Uterus (tissue), 4 donors: ENCODE data around the gene CNST. TPM values are rescaled to one million over a fixed set of nuclear protein-coding genes. Genes with fewer than 3 reads are reported as not detected.
"Not testable (repeated sequence)": the region's sequence is repeated elsewhere in the genome, so short reads cannot be mapped to it uniquely, and the experiment has no call there.

Experiments
- DNase-seq, 2 donors: peaks; one replicate each; pipeline ENCODE4 v3.0.0-alpha.2; 2019 to 2020
- H3K27ac ChIP-seq, 2 donors: fragments of 200-600 bp; sonication (generic); 1 replicate in 1 of 2; 2 replicates in 1 of 2; pipeline ENCODE4 v1.5.1; 2016 to 2018
- H3K27me3 ChIP-seq, 2 donors: fragments of 200-600 bp; sonication (generic); one replicate each; pipeline ENCODE4 v1.5.1; 2018 to 2019; ENCODE audit warnings: control low read depth in 1 of 2
- H3K36me3 ChIP-seq, 2 donors: fragments of 200-600 bp; sonication (generic); one replicate each; pipeline ENCODE4 v1.5.1; 2019; ENCODE audit warnings: control low read depth in 1 of 2
- H3K4me1 ChIP-seq, 2 donors: fragments of 200-600 bp; sonication (generic); one replicate each; pipeline ENCODE4 v1.5.1; 2018 to 2019; ENCODE audit warnings: control low read depth in 1 of 2
- H3K4me3 ChIP-seq, 2 donors: fragments of 200-600 bp; sonication (generic); 1 replicate in 1 of 2; 2 replicates in 1 of 2; pipeline ENCODE4 v1.5.1; 2018 to 2019; ENCODE audit warnings: mild to moderate bottlenecking in 1 of 2
- H3K9me3 ChIP-seq, 2 donors: fragments of 200-600 bp; sonication (generic); one replicate each; pipeline ENCODE4 v1.5.1; 2019; ENCODE audit warnings: control low read depth in 1 of 2
- POLR2A ChIP-seq, 2 donors: fragments of 450-650 bp; IDR thresholded peaks; one replicate each; pipeline ENCODE4 v1.6.1; 2016; ENCODE audit warnings: antibody characterized with exemption in 2 of 2, mild to moderate bottlenecking in 1 of 2, moderate library complexity in 1 of 2
- intact Hi-C: fragments of 100-400 bp; cut with DNase I; formaldehyde crosslinking; loops from one replicate; pipeline ENCODE4 v1.15.1; 2023; ENCODE audit warnings: low total_unique reads
- total RNA-seq, 4 donors: library from RNA; depleted of rRNA in 3 of 4; stranded (reverse); fragments of >200 nt in 3 of 4; gene quantifications; one replicate each; pipeline versions ENCODE4 v1.1.0 to v1.2.4, GENCODE V29; 2014 to 2023
- TF ChIP-seq, protein P1 (sequence below), 4 experiments: fragments of 200-600 bp in 2 of 4; fragments of 450-650 bp in 2 of 4; sonication (generic) in 2 of 4; IDR thresholded peaks; one replicate each; pipeline ENCODE4 v1.5.1; 2016 to 2019; ENCODE audit warnings: antibody characterized with exemption in 4 of 4, mild to moderate bottlenecking in 2 of 4, moderate library complexity in 1 of 4
- donor health status: DM: yes; HTN: yes; CAD: no.

CNST gene
- total RNA-seq, 4 donors from 2014 or later: 19.7 to 31.0 (median 29.2) TPM

DNA sequence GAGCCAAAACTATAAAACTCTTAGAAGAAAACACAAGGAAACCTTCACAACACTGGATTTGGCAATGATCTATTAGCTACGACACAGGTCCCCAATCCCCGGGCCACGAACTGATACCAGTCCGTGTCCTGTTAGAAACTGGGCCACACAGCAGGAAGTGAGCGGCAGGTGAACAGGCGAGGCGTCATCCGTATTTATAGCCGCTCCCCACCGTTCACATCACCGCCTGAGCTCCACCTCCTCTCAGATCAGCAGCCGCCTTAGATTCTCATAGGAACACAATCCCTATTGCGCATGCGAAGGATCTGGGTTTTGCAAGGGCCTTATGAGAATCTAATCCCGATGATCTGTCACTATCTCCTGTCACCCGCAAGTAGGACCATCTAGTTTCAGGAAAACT is 12.1 kb upstream of the CNST start:
- intact Hi-C loops: no loop called here
- Histone ChIP-seq H3K36me3 (no peaks in the 10 kb centered on the region), H3K27me3 (no peaks in the 10 kb centered on the region)

DNA sequence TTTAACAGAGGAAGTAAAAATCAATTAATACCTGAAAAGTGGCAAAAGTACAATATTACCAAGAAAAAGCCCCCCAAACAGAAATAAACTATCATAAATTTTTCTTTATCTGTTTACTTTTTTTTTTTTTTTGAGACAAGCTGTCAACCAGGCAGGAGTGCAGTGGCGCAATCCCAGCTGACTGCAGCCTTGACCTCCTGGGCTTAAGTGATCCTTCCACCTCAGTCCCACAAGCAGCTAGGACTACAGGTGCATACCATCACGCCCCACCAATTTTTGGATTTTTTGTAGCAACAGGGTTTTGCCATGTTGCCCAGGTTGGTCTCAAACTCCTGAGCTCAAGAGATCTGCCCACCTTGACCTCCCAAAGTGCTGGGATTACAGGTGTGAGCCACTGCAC is 8.2 kb upstream of the CNST start:
- no peak overlapping the region for H3K4me3 ChIP-seq
- H3K27me3 ChIP-seq: no peaks in the 10 kb centered on the region
- no peak for TF ChIP-seq POLR2A (IDR thresholded peaks at IDR 0.05)
- TF ChIP-seq, protein P1, sequence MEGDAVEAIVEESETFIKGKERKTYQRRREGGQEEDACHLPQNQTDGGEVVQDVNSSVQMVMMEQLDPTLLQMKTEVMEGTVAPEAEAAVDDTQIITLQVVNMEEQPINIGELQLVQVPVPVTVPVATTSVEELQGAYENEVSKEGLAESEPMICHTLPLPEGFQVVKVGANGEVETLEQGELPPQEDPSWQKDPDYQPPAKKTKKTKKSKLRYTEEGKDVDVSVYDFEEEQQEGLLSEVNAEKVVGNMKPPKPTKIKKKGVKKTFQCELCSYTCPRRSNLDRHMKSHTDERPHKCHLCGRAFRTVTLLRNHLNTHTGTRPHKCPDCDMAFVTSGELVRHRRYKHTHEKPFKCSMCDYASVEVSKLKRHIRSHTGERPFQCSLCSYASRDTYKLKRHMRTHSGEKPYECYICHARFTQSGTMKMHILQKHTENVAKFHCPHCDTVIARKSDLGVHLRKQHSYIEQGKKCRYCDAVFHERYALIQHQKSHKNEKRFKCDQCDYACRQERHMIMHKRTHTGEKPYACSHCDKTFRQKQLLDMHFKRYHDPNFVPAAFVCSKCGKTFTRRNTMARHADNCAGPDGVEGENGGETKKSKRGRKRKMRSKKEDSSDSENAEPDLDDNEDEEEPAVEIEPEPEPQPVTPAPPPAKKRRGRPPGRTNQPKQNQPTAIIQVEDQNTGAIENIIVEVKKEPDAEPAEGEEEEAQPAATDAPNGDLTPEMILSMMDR (IDR thresholded peaks at IDR 0.05): no peak
- H3K9me3 ChIP-seq: no peaks in the 10 kb centered on the region
- DNase-seq: no peak
- intact Hi-C loops: no loop called here
- no peak overlapping the region for H3K27ac ChIP-seq
- H3K4me1 ChIP-seq: no peaks in the 10 kb centered on the region
- no peaks in the 10 kb centered on the region for H3K36me3 ChIP-seq

More for the DNA sequence above, 12.1 kb upstream of the CNST start:
- DNase-seq: no peak
- Histone ChIP-seq H3K4me3 (no peak overlapping the region), H3K4me1 (no peaks in the 10 kb centered on the region), H3K27ac (no peak overlapping the region), H3K9me3 (no peaks in the 10 kb centered on the region)
- TF ChIP-seq, protein P1 (IDR thresholded peaks at IDR 0.05): no peak
- TF ChIP-seq POLR2A (IDR thresholded peaks at IDR 0.05): no peak

DNA sequence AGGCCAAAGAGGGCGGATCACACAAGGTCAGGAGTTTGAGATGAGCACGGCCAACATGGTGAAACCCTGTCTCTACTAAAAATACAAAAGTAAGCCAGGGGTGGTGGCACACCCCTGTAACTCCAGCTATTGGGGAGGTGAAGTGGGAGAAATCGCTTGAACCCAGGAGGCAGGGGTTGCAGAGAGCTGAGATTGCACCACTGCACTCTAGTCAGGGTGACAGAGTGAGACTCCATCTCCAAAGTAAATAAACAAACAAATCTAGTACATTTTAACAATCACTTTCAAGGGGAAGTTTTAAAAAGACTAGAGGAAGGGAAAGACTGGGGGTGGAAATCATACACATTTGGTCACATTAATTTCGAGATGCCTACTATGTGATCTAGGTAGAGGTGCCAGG is 6.9 kb upstream of the CNST start:
- Histone ChIP-seq H3K9me3 (no peaks in the 10 kb centered on the region), H3K27ac (no peak overlapping the region), H3K4me1 (peaks cover 0 to 4% of the 10 kb centered on the region in 2 donors), H3K4me3 (no peak overlapping the region), H3K36me3 (no peaks in the 10 kb centered on the region), H3K27me3 (no peaks in the 10 kb centered on the region)
- TF ChIP-seq POLR2A (IDR thresholded peaks at IDR 0.05): no peak
- TF ChIP-seq, protein P1 (IDR thresholded peaks at IDR 0.05): no peak
- DNase-seq: no peak
- intact Hi-C loops: no loop called here

DNA sequence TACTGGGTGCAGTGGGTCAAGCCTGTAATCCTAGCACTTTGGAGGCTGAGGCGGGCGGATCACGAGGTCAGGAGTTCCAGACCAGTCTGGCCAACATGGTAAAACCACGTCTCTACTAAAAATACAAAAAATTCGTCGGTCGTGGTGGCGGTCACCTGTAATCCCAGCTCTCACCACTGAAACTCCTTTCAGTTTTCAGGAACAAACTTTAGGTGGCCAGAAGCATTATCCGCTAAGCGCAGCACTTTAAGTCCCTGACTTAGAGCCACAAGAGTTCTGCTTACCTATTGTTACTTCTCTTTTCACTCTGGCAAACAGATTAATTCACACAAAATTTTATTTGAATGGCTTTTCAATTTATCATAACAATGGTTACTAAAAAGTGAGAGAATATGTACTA is 5.4 kb upstream of the CNST start:
- H3K9me3 ChIP-seq, H3K27ac ChIP-seq, H3K27me3 ChIP-seq, DNase-seq, H3K4me3 ChIP-seq, H3K36me3 ChIP-seq: not testable (repeated sequence)
- intact Hi-C loops: loop anchor here (10.0 kb wide), 1 partner anchor 134 kb away; no protein-coding TSS in a partner anchor
- H3K4me1 ChIP-seq: peaks cover 0 to 13% of the 10 kb centered on the region in 2 donors

DNA sequence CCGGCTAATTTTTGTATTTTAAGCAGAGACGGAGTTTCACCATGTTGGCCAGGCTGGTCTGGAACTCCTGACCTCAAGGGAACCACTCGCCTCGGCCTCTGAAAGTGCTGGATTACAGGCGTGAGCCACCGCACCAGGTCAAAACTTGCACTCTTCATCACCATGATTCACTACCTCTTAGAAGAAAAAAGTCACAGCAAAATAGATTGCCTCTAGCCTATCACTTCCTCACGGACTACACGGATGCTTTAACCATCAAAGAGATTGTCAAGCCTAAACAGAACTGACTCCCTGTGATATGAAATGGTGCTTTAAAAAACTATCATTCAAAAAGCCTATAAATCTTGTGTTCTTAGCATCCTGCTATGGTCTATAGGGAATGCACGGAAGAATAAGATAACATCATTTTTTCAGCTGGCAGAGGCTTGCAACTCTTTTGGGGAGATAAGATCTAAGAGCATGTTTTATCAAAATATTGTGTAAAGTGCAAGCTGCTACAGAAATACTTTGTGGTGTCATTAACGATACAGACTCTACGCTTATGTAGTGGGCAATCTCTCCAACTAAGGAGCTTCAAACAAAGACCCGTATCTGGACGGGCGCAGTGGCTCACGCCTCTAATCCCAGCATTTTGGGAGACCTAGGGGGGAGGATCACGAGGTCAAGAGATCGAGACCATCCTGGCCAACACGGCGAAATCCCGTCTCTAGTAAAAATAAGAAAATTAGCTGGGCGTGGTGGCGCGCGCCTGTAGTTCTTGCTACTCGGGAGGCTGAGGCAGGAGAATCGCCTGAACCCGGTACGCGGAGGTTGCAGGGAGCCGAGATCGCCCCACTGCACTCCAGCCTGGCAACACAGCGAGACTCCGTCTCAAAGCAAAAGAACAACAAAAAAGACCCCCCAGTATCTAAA is 1.2 kb upstream of the CNST start:
- intact Hi-C loops: loop anchor here (10.0 kb wide), 1 partner anchor 130 kb away; no protein-coding TSS in a partner anchor
- TF ChIP-seq, protein P1 (IDR thresholded peaks at IDR 0.05): no peak
- TF ChIP-seq POLR2A (IDR thresholded peaks at IDR 0.05): no peak
- Histone ChIP-seq H3K27ac (peak overlapping the region; percentile 91 to 92), H3K9me3 (no peaks in the 10 kb centered on the region), H3K27me3 (no peaks in the 10 kb centered on the region), H3K4me3 (peak overlapping the region; percentile 66 to 75), H3K36me3 (no peaks in the 10 kb centered on the region), H3K4me1 (peaks cover 0 to 13% of the 10 kb centered on the region in 2 donors)
- no peak for DNase-seq
